Panc1 (cell line): ENCODE measurements around the gene SHISAL1.

ENCODE experiments used
- CTCF ChIP-seq: fragments of 450-650 bp; IDR thresholded peaks from 2 replicates; pipeline ENCODE4 v1.5.1; 2017; ENCODE audit warnings: mild to moderate bottlenecking
- SIN3A ChIP-seq: IDR thresholded peaks from 2 replicates; pipeline ENCODE4 v1.6.1; 2012; ENCODE audit warnings: low read depth, mild to moderate bottlenecking, low read length, moderate library complexity, borderline replicate concordance; ENCODE audit not compliant: insufficient read depth
- TCF7L2 ChIP-seq: IDR thresholded peaks from 2 replicates; pipeline ENCODE4 v1.6.1; 2011; ENCODE audit warnings: mild to moderate bottlenecking, low read depth, low read length, inconsistent platforms

- TF ChIP-seq TCF7L2 (no peak), SIN3A (no peak), CTCF (no peak)
These were observed at the start of gene SHISAL1 for GRCh38 chr22:44312766-44313165.
